Kidney epithelial cell (primary cell): ENCODE measurements around the gene CADM2. TPM values are rescaled to one million over a fixed set of nuclear protein-coding genes. Genes with fewer than 3 reads are reported as not detected.

Source experiments
- DNase-seq: peaks from one replicate; pipeline ENCODE4 v3.0.0-alpha.2; 2010; ENCODE audit warnings: low read depth
- H3K27me3 ChIP-seq: 2 replicates; pipeline ENCODE4 v1.6.0; 2011; ENCODE audit warnings: low read length; ENCODE audit not compliant: control insufficient read depth, insufficient read depth
- H3K36me3 ChIP-seq: 2 replicates; pipeline ENCODE4 v1.5.1; 2011; ENCODE audit warnings: low read length; ENCODE audit not compliant: control insufficient read depth, insufficient read depth
- H3K4me3 ChIP-seq: 2 replicates; pipeline ENCODE4 v1.5.1; 2011; ENCODE audit warnings: low read depth, mild to moderate bottlenecking, control low read depth, low read length
- total RNA-seq: library from RNA; depleted of rRNA; stranded (reverse); fragments of >200 nt; gene quantifications from 2 replicates; pipeline ENCODE4 v1.2.3, GENCODE V29; 2015
- TF ChIP-seq, protein P1 (sequence below): IDR thresholded peaks from 2 replicates; pipeline ENCODE4 v1.5.1; 2011; ENCODE audit warnings: mild to moderate bottlenecking, moderate library complexity, low read length, control low read depth, inconsistent platforms; ENCODE audit not compliant: insufficient read depth, poor library complexity, severe bottlenecking

Gene CADM2
- total RNA-seq, 1 donor from 2014 or later = 0.42 TPM

- H3K27me3 ChIP-seq = no peaks in the 10 kb centered on the region
- no peak for DNase-seq
- H3K36me3 ChIP-seq = no peaks in the 10 kb centered on the region
- TF ChIP-seq, protein P1, sequence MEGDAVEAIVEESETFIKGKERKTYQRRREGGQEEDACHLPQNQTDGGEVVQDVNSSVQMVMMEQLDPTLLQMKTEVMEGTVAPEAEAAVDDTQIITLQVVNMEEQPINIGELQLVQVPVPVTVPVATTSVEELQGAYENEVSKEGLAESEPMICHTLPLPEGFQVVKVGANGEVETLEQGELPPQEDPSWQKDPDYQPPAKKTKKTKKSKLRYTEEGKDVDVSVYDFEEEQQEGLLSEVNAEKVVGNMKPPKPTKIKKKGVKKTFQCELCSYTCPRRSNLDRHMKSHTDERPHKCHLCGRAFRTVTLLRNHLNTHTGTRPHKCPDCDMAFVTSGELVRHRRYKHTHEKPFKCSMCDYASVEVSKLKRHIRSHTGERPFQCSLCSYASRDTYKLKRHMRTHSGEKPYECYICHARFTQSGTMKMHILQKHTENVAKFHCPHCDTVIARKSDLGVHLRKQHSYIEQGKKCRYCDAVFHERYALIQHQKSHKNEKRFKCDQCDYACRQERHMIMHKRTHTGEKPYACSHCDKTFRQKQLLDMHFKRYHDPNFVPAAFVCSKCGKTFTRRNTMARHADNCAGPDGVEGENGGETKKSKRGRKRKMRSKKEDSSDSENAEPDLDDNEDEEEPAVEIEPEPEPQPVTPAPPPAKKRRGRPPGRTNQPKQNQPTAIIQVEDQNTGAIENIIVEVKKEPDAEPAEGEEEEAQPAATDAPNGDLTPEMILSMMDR = no peak
- H3K4me3 ChIP-seq = no peak overlapping the region
These were observed 94.8 kb downstream of the CADM2 start for GRCh38 chr3:85053626-85054025.

- Histone ChIP-seq H3K36me3 (no peaks in the 10 kb centered on the region), H3K27me3 (no peaks in the 10 kb centered on the region), H3K4me3 (no peak overlapping the region)
- TF ChIP-seq, protein P1 = no peak
- DNase-seq = no peak
These were observed 95.8 kb downstream of the CADM2 start for GRCh38 chr3:85054579-85054978.

DNA sequence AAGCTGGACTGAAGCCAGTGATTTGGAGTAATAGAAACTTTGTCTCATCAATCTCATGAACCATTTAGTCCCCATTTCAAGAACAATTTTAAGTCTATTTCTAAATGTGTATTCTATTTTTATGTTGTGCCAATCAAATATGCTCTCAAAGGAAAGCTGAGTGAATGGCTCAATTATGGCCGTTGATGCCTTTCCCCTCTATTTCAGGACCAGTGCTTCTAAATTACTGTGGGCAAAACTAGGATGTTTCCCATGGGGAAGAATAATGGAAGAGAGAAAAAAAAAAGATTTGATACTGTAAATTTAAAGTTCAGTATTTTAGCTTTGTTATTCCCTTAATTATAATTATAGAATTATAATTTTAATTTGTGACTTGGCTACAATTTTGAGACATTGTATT, 110.1 kb downstream of the CADM2 start:
- Histone ChIP-seq H3K4me3 (no peak overlapping the region), H3K27me3 (no peaks in the 10 kb centered on the region), H3K36me3 (no peaks in the 10 kb centered on the region)
- TF ChIP-seq, protein P1 = no peak
- no peak for DNase-seq

GRCh38 chr3:85074003-85074402, 115.2 kb downstream of the CADM2 start:
- H3K4me3 ChIP-seq = no peak overlapping the region
- H3K27me3 ChIP-seq = no peaks in the 10 kb centered on the region
- no peak for DNase-seq
- H3K36me3 ChIP-seq = no peaks in the 10 kb centered on the region
- TF ChIP-seq, protein P1 = no peak

DNA sequence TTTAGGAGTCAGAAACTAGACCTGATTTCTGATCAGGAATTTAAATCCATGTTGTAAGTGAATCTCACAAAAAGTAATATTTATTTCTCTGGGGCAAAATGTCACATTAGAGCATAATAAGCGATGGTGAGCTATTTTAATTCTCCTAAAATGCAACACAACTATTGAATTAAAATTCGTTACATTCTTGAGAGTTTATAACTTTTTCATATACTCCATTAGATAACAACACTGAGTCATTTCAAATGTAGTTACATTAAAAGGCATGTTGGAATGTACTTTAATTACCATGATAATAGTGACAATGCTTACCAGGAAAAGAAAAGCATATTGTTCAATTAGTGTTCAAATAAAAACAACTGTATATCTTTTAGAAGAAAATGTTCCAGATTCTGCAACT, 116.9 kb downstream of the CADM2 start:
- TF ChIP-seq, protein P1 = no peak

GRCh38 chr3:85077018-85077417, 118.2 kb downstream of the CADM2 start:
- Histone ChIP-seq H3K4me3 (no peak overlapping the region), H3K27me3 (no peaks in the 10 kb centered on the region), H3K36me3 (no peaks in the 10 kb centered on the region)
- DNase-seq = no peak
- TF ChIP-seq, protein P1 = no peak

More for the DNA sequence above, 116.9 kb downstream of the CADM2 start:
- Histone ChIP-seq H3K4me3 (no peak overlapping the region), H3K36me3 (no peaks in the 10 kb centered on the region), H3K27me3 (no peaks in the 10 kb centered on the region)
- DNase-seq = no peak
